Activated T-cell treated with anti-CD3 and anti-CD28 coated beads, Interleukin-2, amount 50 U/mL, for 48 hours (primary cell): Measurements from ENCODE around the gene MPIG6B.
A peak's percentile ranks its signal among the peaks of the same experiment; 100 is the strongest.
"Not testable (repeated sequence)": the region's sequence is repeated elsewhere in the genome, so short reads cannot be mapped to it uniquely, and the experiment has no call there.

Experiments used
- DNase-seq, 2 experiments: peaks; one replicate each; pipeline ENCODE4 v3.0.0-alpha.2; 2020

MPIG6B gene

DNA sequence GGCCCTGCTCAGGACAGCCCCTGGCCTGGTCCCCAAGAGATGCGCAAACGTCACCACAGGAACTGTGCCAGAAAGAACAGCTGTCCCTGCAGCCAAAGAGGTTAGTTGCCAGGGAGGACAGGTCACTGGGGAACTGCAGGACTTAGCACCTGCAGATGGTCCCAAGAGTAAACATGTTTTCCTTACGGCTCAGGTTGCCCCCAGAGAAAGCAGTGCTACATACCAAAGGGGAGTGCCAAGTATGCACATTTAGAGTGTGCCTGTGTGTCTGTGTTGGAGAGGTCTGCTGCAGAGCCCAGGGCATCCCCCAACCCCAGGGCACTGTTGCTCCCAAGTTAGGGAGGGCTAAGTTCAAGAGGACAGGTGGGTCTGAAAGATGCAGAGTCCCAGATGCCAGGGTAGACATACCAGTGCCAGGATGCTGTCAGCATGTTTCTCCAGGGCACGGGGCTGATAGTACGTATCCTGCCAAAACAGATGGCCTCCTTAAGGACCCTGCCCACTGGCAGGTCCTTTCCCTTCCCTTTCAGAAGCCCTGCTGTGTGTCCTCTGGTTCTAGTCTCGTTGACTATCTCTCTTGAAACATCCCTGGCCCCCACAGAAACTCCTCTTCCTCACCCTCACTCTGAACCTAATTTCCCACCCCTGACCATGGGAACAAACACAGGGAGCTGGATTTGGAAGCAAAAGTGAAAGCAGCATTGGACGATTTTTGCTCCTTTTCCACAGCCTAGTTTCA, 21.3 kb upstream of the MPIG6B start:
- DNase-seq: peak in 1 of 2 experiments; percentile 24

GRCh38 chr6:31702405-31702818, 20.8 kb upstream of the MPIG6B start:
- DNase-seq: no peak

DNA sequence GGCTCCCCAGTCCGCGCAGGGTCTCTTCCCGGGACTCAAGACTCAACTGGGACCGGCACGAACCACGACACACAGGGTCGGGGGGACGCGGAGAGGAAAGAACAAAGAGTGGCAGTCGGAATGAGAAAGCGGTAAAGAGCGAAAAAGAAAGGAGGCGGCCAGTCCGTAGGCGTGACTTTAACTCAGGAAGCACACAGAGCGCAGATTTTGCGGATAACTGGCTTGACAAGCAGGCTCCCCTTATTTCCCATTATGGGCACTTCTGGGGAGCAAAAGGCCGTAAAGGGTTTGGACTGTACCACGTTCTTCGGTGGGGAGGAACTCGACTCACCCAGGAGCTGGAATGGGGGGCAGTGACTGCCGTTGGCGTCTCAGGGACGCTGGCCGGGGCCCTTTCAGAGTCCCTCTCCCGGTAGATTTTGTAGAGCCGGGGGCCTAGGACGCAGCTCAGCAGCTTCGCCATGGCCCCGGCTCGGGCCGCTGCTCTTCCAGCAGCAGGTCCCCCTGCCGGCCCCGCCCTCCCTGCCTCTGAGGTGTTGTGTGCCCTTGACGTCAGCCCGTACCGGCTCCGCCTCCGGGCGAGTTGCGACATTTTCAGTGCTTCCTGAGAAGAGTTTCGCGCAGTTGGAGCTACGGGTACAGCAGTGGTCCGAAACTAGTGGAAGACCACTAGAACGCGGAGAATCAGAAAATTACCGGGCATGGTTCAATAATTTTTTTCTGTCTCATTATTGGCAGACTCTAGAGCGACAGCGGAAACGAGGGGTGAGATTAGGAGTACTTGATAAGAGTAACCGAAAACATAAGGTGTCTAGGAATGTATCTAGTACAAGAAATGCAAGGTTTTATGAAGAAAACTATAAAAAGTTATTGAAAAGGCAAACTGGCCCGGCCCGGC, 20.1 kb upstream of the MPIG6B start, which contains the start of gene ABHD16A:
Gene ABHD16A (minus strand): TSS at position 506 of the 898 bp plus-strand sequence. CDS start 43 bp downstream, at position 463.
- peak; percentile 98 to 99 for DNase-seq

- DNase-seq: no peak
Measured at GRCh38 chr6:31705931-31706330, 17.2 kb upstream of the MPIG6B start.

GRCh38 chr6:31706599-31706998, 16.6 kb upstream of the MPIG6B start, which contains the start of gene LY6G6F:
Gene LY6G6F (plus strand): TSS chr6:31706866. CDS start chr6:31706907, 41 bp downstream.
- no peak for DNase-seq

GRCh38 chr6:31707701-31708100, 15.5 kb upstream of the MPIG6B start:
- no peak for DNase-seq

DNA sequence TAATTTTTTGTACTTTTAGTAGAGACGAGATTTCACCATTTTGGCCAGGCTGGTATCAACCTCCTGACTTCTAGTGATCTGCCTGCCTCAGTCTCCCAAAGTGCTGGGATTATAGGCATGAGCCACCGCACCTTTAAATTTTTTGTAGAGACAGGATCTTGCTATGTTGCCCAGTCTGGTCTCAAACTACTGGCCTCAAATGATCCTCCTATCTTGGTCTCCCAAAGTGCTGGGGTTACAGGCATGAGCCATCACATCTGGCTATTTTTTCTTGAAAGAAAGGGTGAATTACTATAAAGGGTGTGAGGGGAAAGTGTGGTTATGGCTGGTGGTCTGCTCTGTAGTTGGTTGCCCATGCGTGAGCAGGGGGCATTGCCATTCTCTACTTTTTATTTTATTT, 14.9 kb upstream of the MPIG6B start:
- no peak for DNase-seq

DNA sequence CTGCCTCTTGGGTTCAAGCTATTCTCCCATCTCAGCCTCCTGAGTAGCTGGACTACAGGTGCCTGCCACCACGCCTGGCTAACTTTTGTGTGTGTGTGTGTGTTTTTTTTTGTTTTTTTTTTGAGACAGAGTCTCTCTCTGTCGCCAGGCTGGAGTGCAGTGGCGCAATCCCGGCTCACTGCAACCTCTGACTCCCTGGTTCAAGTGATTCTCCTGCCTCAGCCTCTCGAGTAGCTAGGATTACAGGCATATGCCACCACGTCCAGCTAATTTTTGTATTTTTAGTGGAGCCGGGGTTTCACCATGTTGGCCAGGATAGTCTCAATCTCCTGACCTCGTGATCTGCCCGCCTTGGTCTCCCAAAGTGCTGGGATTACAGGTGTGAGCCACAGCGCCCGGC, 14.0 kb upstream of the MPIG6B start:
- not testable (repeated sequence) for DNase-seq

DNA sequence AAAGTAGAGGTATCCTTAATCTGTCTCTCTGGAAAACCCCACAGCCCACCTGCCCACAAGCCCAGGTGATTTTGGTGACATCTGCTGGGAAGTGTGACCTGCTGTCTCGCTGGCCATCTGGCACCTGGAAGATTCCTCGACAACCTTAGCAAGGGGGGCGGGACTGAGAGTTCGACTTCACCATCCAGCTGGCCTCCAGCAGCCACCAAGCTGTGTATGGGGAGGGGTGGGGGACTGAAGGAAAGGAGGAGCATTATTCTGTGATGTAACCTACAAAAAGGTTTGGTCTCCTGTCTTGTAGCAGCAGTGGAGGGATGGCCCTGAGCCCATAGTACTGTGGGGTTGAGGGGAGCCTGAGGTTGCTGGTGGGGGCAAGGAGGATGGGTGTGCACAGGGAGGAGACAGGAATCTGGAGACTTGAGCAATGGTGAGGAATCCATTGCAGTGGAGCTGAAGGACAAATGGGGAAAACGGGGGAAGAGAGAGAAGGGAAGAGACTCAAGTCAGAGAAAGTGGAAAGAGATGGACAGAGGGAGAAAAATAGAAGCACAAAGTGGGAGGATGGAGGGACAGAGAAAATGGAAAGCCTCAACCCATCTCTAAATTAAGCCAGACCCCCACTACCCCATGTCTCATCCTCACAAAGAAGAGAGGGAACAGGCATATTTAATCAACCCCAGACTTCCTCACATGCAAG, 12.5 kb upstream of the MPIG6B start:
- DNase-seq: no peak

- no peak for DNase-seq
Measured at GRCh38 chr6:31711233-31711632, 11.9 kb upstream of the MPIG6B start.

- no peak for DNase-seq
Measured at GRCh38 chr6:31712296-31712695, 10.9 kb upstream of the MPIG6B start.

DNA sequence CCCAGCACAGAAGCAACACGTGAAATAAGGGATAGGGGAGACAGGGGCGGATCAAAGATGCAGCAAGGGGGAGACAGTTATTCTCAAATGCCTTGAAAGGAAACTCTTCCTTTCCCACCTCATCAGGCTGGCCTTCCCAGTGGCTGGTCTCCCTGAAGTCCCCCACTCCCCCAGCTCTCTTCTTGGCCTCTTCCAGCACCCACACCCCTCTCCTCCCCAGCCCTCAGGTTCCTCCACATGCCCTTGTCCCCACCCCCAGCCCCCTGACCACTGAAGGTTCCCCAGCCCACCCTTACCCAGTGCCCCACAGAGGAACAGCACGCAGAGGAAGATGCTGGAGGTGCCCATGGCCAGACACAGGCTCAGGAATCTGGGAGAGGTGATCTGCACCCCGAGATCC, 9.7 kb upstream of the MPIG6B start:
- DNase-seq: no peak

GRCh38 chr6:31713991-31714684, 9.0 kb upstream of the MPIG6B start:
- no peak for DNase-seq

DNA sequence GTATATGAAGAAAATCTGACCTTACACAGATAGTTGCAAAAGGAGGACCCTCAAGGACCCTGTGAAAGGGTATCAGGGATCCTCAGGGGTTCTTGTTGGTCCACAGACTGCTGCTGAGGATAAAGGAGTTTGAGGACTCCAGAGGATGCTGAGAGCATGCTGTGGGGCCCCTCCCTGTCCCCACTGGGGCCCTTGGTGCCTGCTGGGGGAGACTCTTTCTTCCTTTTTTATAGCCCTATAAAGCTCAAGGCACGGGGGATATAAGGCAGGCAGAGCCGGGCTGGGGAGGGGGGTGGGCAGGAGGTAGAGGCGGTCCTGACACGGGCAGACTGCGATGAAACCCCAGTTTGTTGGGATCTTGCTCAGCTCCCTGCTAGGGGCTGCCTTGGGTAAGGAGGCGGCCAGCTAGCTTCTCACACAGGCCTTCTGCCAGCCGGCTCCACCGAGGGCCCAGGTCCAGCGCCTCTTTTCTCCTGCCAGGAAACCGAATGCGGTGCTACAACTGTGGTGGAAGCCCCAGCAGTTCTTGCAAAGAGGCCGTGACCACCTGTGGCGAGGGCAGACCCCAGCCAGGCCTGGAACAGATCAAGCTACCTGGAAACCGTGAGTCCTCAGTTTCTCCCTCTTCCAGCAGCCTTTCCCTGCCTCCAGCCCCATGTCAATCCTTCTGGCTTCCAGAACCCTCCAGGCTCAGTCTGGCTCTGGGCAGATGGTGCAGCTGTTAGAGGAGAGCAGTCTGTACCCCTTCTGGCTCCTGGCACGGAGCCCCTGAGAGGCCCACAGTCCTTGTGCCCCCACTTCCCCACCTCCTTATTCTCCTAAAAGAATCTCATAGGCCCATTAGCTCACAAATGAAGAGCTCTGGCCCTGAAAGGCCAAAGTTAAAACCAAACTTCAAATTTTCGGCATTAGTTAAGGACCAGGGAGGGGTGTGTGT, 7.9 kb upstream of the MPIG6B start, which contains the start of gene LY6G6D:
Gene LY6G6D (plus strand): TSS at position 327 of the 937 bp plus-strand sequence. CDS start 8 bp downstream, at position 335.
- no peak for DNase-seq

DNA sequence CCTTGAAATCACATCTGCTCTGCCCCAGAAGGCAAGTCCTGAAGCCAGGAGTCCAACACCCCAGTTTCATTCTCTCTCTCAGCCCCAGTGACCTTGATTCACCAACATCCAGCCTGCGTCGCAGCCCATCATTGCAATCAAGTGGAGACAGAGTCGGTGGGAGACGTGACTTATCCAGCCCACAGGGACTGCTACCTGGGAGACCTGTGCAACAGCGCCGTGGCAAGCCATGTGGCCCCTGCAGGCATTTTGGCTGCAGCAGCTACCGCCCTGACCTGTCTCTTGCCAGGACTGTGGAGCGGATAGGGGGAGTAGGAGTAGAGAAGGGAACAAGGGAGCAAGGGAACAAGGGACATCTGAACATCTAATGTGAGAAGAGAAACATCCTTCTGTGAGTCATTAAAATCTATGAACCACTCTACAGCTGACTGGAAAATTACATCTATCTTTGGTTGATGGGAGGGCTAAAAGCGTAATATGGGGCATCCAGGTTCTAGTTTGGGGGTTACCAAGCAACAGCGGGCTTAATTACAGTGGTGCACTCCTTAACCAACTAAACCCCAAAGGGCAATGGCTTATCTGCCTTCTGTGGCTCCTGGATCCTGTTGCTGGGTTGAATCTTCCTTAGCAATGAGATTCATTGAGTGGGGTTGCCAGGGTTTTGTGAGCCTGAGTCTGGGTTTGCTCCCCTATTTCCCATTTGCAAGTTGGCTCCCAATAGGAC, 5.5 kb upstream of the MPIG6B start:
- no peak for DNase-seq

GRCh38 chr6:31718265-31718664, 4.9 kb upstream of the MPIG6B start:
- DNase-seq: no peak

GRCh38 chr6:31719001-31719400, 4.2 kb upstream of the MPIG6B start:
- no peak for DNase-seq

DNA sequence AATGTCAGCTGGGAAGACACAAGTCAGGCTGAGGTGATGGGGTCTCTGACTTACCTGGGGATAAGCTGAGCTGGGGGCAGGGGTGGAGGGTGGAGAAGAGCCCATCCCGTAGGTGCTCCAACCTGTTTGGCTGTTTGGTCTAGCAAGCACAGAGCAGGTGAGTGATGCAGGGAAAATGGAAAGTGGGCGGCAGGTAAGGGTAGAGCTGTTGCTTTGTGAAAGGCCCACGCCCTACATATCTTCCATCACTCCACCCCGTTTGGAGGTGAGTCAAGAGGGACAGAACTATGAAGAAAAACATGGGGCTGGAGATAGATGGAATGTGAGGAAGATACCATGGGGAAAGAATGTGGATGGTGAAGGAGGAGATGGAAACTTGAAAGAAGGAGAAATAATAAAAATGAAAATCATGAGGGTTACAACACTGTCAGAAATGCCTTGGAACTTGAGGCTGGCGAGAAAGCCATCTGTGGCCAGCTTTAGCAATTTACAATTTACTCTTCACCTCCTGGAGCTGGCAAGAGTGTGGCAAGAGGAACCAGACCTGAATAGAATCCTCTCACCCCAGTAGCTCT, 2.9 kb upstream of the MPIG6B start:
- DNase-seq: no peak

- no peak for DNase-seq
Measured at GRCh38 chr6:31721351-31722020, 1.7 kb upstream of the MPIG6B start, which contains the start of gene LY6G6C. Gene LY6G6C (minus strand): TSS chr6:31721746. CDS start chr6:31721679, 67 bp downstream.
